Effector memory CD8-positive, alpha-beta T cell (primary cell): Measurements from ENCODE around the gene ELFN1.

Experiments used
- ATAC-seq: fragments of 150-1000 bp; cut with Tn5 transposase; replicated peaks from 2 replicates; pipeline ENCODE4 v1.10.0; 2021; ENCODE audit warnings: mild to moderate bottlenecking, moderate library complexity
- DNase-seq, 3 experiments: peaks; one replicate each; pipeline ENCODE4 v3.0.0; 2021
- H3K27ac Mint-ChIP-seq, 2 donors: one replicate each; pipeline ENCODE4 v1.8.0; 2022; ENCODE audit warnings: mild to moderate bottlenecking in 2 of 2, mixed read lengths in 2 of 2, moderate library complexity in 2 of 2
- H3K27me3 Mint-ChIP-seq, 2 donors: one replicate each; pipeline ENCODE4 v1.8.0; 2022; ENCODE audit warnings: mixed read lengths in 2 of 2
- H3K36me3 Mint-ChIP-seq: one replicate; pipeline ENCODE4 v1.8.0; 2022; ENCODE audit warnings: mild to moderate bottlenecking, moderate library complexity, mixed read lengths; ENCODE audit not compliant: insufficient read depth
- H3K4me1 Mint-ChIP-seq, 2 donors: one replicate each; pipeline ENCODE4 v1.8.0; 2022; ENCODE audit warnings: low read depth in 2 of 2, mixed read lengths in 2 of 2
- H3K4me3 Mint-ChIP-seq, 2 donors: one replicate each; pipeline ENCODE4 v1.8.0; 2022; ENCODE audit warnings: mild to moderate bottlenecking in 2 of 2, mixed read lengths in 2 of 2, moderate library complexity in 2 of 2
- H3K9me3 Mint-ChIP-seq, 2 donors: one replicate each; pipeline ENCODE4 v1.8.0; 2022; ENCODE audit warnings: mixed read lengths in 2 of 2

ELFN1 gene

DNA sequence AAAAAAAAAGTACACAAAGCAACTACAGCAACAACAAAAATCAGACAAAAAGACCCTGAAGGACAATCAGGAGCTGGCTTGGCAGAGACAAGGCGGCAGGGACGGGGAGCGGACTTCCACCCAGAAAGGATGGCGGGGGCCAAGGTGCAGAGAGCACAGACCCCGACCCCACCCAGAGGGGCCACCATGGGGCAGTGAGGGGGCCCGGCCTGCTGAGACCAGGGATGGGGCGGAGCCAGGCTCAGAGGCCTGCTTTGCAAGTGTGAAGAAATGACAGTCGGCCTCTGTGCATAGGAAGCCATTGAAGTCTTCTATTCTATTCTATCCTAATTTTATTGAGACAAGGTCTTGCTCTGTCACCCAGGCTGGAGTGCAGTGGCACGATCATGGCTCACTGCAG lies 82.0 kb downstream of the ELFN1 start:
- no peaks in the 10 kb centered on the region for H3K9me3 Mint-ChIP-seq
- ATAC-seq (no peak), DNase-seq (no peak)
- H3K27ac Mint-ChIP-seq = no peak overlapping the region
- H3K36me3 Mint-ChIP-seq = peaks cover 4% of the 10 kb centered on the region
- H3K4me1 Mint-ChIP-seq = peaks cover 4 to 17% of the 10 kb centered on the region in 2 donors
- H3K27me3 Mint-ChIP-seq = peaks cover 0 to 27% of the 10 kb centered on the region in 2 donors
- no peak overlapping the region for H3K4me3 Mint-ChIP-seq

GRCh38 chr7:1752771-1753563 lies 82.9 kb downstream of the ELFN1 start:
- H3K4me3 Mint-ChIP-seq = no peak overlapping the region
- no peaks in the 10 kb centered on the region for H3K9me3 Mint-ChIP-seq
- H3K27me3 Mint-ChIP-seq = peaks cover 1 to 30% of the 10 kb centered on the region in 2 donors
- H3K36me3 Mint-ChIP-seq = peaks cover 4% of the 10 kb centered on the region
- DNase-seq = no peak
- peaks cover 4 to 14% of the 10 kb centered on the region in 2 donors for H3K4me1 Mint-ChIP-seq
- no peak overlapping the region for H3K27ac Mint-ChIP-seq
- no peak for ATAC-seq

- H3K27me3 Mint-ChIP-seq = peaks cover 7 to 30% of the 10 kb centered on the region in 2 donors
- H3K27ac Mint-ChIP-seq = no peak overlapping the region
- H3K9me3 Mint-ChIP-seq = no peaks in the 10 kb centered on the region
- peaks cover 4% of the 10 kb centered on the region for H3K36me3 Mint-ChIP-seq
- no peak overlapping the region for H3K4me3 Mint-ChIP-seq
- DNase-seq (no peak), ATAC-seq (no peak)
- H3K4me1 Mint-ChIP-seq = peaks cover 4 to 10% of the 10 kb centered on the region in 2 donors
Measured at GRCh38 chr7:1753564-1753867, 83.4 kb downstream of the ELFN1 start.

DNA sequence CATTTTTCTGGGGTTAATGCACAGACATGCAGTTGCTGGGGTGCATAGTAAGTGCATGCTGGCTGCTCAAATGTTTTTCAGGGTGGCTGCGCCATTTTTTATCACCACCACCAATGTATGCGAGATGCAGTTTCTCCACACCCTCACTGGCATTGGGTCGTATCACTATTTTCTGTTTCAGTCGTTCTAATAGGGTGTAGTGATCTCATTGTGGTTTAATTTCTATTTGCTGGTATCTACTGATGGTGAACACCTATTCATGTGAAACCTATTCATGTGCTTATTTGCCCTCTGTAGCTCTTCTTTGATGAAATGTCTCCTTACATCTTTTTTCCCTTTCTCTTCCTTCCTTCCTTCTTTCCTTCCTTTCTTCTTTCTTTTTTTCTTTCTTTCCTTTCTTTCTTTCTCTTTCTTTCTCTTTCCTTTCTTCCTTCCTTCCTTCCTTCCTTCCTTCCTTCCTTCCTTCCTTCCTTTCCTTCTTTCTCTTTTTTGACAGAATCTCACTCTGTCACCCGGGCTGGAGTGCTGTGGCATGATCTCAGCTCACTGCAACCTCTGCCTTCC lies 84.3 kb downstream of the ELFN1 start:
- H3K4me3 Mint-ChIP-seq = no peak overlapping the region
- ATAC-seq = no peak

DNA sequence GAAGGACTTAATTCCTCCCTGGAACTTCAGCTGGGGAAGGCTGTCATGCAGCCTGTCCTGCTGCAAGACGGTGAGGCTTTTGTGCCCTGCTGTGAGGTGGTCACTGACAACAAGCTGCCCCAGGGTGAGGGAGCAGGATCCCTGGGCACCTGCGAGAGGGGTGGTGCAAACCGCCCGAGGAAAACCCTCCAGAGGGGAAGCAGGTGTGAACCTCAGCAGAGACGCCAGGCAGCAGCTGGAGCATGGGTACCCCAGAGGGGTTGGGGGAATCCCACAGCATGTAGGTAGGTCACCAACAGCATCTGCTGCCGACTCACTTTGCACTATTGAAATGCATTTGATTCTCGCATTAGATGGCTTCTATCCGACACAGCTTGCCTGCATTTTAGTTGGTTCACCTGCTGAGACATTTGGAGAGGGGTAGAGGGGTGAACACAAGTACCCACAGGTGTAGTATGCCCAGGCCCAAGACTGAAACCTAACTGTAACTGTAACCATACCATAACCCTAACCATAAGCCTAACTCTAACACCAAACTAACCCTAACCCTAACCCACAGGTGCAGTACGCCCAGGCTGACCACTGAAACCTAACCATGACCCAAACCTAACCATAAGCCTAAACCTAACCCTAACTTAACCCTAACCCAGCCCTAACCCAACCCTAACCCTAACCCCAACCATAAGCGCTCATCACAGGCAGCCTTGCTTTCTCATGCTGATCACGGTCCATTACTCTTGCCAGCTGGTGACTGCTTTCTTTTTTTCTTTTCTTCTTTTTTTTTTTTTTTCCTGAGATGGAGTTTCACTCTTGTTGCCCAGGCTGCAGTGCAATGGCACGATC lies 85.9 kb downstream of the ELFN1 start:
- H3K27me3 Mint-ChIP-seq = peaks cover 11 to 43% of the 10 kb centered on the region in 2 donors
- H3K27ac Mint-ChIP-seq = peak overlapping the region in 1 of 2 donors; percentile 53

More for the DNA sequence above, 84.3 kb downstream of the ELFN1 start:
- no peak for DNase-seq
- Mint-ChIP-seq H3K27ac (no peak overlapping the region), H3K4me1 (peaks cover 4 to 10% of the 10 kb centered on the region in 2 donors), H3K27me3 (peaks cover 11 to 37% of the 10 kb centered on the region in 2 donors), H3K9me3 (no peaks in the 10 kb centered on the region), H3K36me3 (peaks cover 4% of the 10 kb centered on the region)

DNA sequence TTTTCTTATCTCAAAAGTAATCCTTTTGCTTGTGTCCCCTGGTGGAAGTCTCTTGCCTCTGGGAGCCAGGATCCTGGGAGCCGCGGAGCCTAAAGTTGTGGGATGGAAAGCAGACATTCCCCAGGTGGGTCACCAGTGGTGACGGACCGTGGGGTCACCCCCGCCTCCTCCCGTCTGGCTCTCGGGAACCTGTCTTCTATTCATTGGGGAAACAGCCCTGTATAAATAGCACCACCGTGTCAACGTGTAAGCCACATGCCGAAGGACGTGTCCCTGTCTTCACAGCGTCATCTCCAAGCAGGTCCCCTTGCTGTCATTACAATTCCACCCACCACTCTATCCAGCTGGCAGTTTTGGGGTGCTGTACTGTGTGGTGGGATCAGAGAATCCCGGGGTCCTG lies 87.5 kb downstream of the ELFN1 start:
- no peak overlapping the region for H3K4me3 Mint-ChIP-seq
- no peak overlapping the region for H3K27ac Mint-ChIP-seq
- ATAC-seq (no peak), DNase-seq (no peak)
- peaks cover 6% of the 10 kb centered on the region for H3K36me3 Mint-ChIP-seq
- H3K27me3 Mint-ChIP-seq = peaks cover 11 to 43% of the 10 kb centered on the region in 2 donors
- H3K9me3 Mint-ChIP-seq = no peaks in the 10 kb centered on the region
- peaks cover 4 to 10% of the 10 kb centered on the region in 2 donors for H3K4me1 Mint-ChIP-seq

More for the DNA sequence above, 85.9 kb downstream of the ELFN1 start:
- no peak for DNase-seq
- H3K36me3 Mint-ChIP-seq = peaks cover 4% of the 10 kb centered on the region
- ATAC-seq = no peak
- H3K9me3 Mint-ChIP-seq = no peaks in the 10 kb centered on the region
- peaks cover 4 to 10% of the 10 kb centered on the region in 2 donors for H3K4me1 Mint-ChIP-seq
- no peak overlapping the region for H3K4me3 Mint-ChIP-seq

- no peak for DNase-seq
- Mint-ChIP-seq H3K4me3 (no peak overlapping the region), H3K27me3 (peaks cover 11 to 43% of the 10 kb centered on the region in 2 donors), H3K9me3 (no peaks in the 10 kb centered on the region), H3K36me3 (peaks cover 7% of the 10 kb centered on the region), H3K27ac (no peak overlapping the region), H3K4me1 (peaks cover 4% of the 10 kb centered on the region in 2 donors)
- ATAC-seq = no peak
Measured at GRCh38 chr7:1758028-1758858, 88.2 kb downstream of the ELFN1 start.

DNA sequence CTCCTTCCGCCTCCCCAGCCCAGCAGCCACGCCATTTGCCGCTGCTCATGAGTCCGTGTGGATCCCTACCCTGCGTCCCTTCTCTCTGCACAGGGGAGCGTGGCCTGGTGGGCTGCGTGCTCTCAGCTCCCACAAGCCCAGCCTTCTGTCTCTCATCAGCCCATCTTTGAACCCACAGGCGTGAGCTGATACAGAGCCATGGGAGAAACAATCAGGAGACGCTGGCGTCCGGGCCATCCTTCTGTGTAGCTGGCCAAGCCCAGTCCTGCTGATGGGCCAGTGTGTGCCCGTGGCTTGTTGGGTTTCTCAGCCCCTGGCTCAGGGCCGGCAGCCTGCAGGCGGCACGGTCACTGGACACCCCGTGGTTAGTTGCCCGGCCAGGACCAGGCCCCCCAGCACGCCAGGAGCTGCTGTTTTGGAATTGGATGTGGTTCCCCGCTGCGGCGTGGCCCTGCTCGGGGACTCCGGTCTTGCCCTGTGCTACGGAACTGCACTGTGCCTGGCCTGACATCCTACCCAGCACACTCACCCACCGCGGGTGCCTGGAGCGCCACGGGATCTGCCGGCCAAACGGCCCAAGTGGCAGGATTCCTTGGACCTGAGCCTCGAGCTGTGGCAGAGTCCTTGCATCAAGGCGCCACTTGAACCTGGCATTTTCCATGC lies 88.9 kb downstream of the ELFN1 start:
- H3K9me3 Mint-ChIP-seq = no peaks in the 10 kb centered on the region
- H3K27ac Mint-ChIP-seq = no peak overlapping the region
- ATAC-seq (no peak), DNase-seq (no peak)
- H3K27me3 Mint-ChIP-seq = peaks cover 11 to 43% of the 10 kb centered on the region in 2 donors
- H3K4me1 Mint-ChIP-seq = peaks cover 0 to 4% of the 10 kb centered on the region in 2 donors
- peaks cover 7% of the 10 kb centered on the region for H3K36me3 Mint-ChIP-seq
- no peak overlapping the region for H3K4me3 Mint-ChIP-seq

GRCh38 chr7:1761097-1761496 lies 91.0 kb downstream of the ELFN1 start:
- Mint-ChIP-seq H3K27me3 (peaks cover 11 to 39% of the 10 kb centered on the region in 2 donors), H3K27ac (no peak overlapping the region), H3K9me3 (no peaks in the 10 kb centered on the region), H3K36me3 (peaks cover 3% of the 10 kb centered on the region), H3K4me3 (no peak overlapping the region), H3K4me1 (no peaks in the 10 kb centered on the region)
- no peak for ATAC-seq
- DNase-seq = no peak

GRCh38 chr7:1761774-1762173 lies 91.7 kb downstream of the ELFN1 start:
- no peak for DNase-seq
- no peak overlapping the region for H3K27ac Mint-ChIP-seq
- no peak for ATAC-seq
- H3K4me1 Mint-ChIP-seq = no peaks in the 10 kb centered on the region
- H3K4me3 Mint-ChIP-seq = no peak overlapping the region
- no peaks in the 10 kb centered on the region for H3K9me3 Mint-ChIP-seq
- peaks cover 11 to 32% of the 10 kb centered on the region in 2 donors for H3K27me3 Mint-ChIP-seq
- peaks cover 3% of the 10 kb centered on the region for H3K36me3 Mint-ChIP-seq

GRCh38 chr7:1762238-1762945 lies 92.3 kb downstream of the ELFN1 start:
- Mint-ChIP-seq H3K27ac (no peak overlapping the region), H3K4me3 (no peak overlapping the region), H3K36me3 (peaks cover 3% of the 10 kb centered on the region), H3K4me1 (no peaks in the 10 kb centered on the region), H3K9me3 (no peaks in the 10 kb centered on the region), H3K27me3 (peaks cover 11 to 26% of the 10 kb centered on the region in 2 donors)
- DNase-seq (no peak), ATAC-seq (no peak)

- Mint-ChIP-seq H3K27me3 (peaks cover 10 to 20% of the 10 kb centered on the region in 2 donors), H3K36me3 (peaks cover 3% of the 10 kb centered on the region), H3K4me1 (no peaks in the 10 kb centered on the region), H3K9me3 (no peaks in the 10 kb centered on the region), H3K4me3 (no peak overlapping the region), H3K27ac (no peak overlapping the region)
- ATAC-seq (no peak), DNase-seq (no peak)
Measured at GRCh38 chr7:1763033-1763432, 93.0 kb downstream of the ELFN1 start.
